MCF 10A (cell line): ENCODE data around the gene WFDC1. TPM values are rescaled to one million over a fixed set of nuclear protein-coding genes. Genes with fewer than 3 reads are reported as not detected.

Source experiments
- BruUV-seq: library from RNA; stranded (reverse); fragments of 400-500 nt; replicated peaks from 2 replicates; lab custom pipeline; 2021; lab: Mats Ljungman, UMichigan
- CTCF ChIA-PET: fragments of 300-600 bp; sonication (Branson Sonifier 250); formaldehyde crosslinking; extraction: SDS; loops from one replicate; lab custom pipeline; 2021; ENCODE audit warnings: antibody characterized with exemption, inconsistent platforms; lab: Yijun Ruan, JAX
- POLR2A ChIA-PET: fragments of 300-600, 350-650 bp; sonication (Branson Sonifier 250); formaldehyde crosslinking; extraction: SDS; loops from one replicate; lab custom pipeline; 2020; ENCODE audit warnings: antibody characterized with exemption, inconsistent platforms; lab: Yijun Ruan, JAX
- DNase-seq: peaks from one replicate; pipeline ENCODE4 v3.0.0-alpha.2; 2018; ENCODE audit not compliant: unreplicated experiment
- H3K27ac Mint-ChIP-seq: one replicate; pipeline ENCODE4 v1.8.0; 2022; ENCODE audit warnings: mild to moderate bottlenecking, low read depth, mixed read lengths; ENCODE audit not compliant: unreplicated experiment
- H3K27me3 Mint-ChIP-seq: one replicate; pipeline ENCODE4 v1.8.0; 2022; ENCODE audit warnings: mixed read lengths; ENCODE audit not compliant: insufficient read depth, unreplicated experiment
- H3K36me3 Mint-ChIP-seq: one replicate; pipeline ENCODE4 v1.8.0; 2022; ENCODE audit warnings: mild to moderate bottlenecking, moderate library complexity, mixed read lengths; ENCODE audit not compliant: insufficient read depth, unreplicated experiment
- H3K4me1 Mint-ChIP-seq: one replicate; pipeline ENCODE4 v1.8.0; 2022; ENCODE audit warnings: mixed read lengths; ENCODE audit not compliant: insufficient read depth, unreplicated experiment
- H3K4me3 Mint-ChIP-seq: one replicate; pipeline ENCODE4 v1.8.0; 2022; ENCODE audit warnings: mild to moderate bottlenecking, moderate library complexity, mixed read lengths; ENCODE audit not compliant: unreplicated experiment
- H3K9me3 Mint-ChIP-seq: one replicate; pipeline ENCODE4 v1.8.0; 2022; ENCODE audit warnings: mixed read lengths; ENCODE audit not compliant: unreplicated experiment
- intact Hi-C: fragments of 100-400 bp; cut with micrococcal nuclease; formaldehyde crosslinking; loops from 2 replicates; pipeline ENCODE4 v1.14.1; 2022
- total RNA-seq: library from RNA; stranded (reverse); gene quantifications from 2 replicates; pipeline ENCODE4 v1.2.3, GENCODE V29; 2022
- TF ChIP-seq, protein P1 (sequence below): fragments of 200-600 bp; IDR thresholded peaks from one replicate; pipeline ENCODE4 v1.8.0; 2022; ENCODE audit warnings: antibody characterized with exemption, mild to moderate bottlenecking; ENCODE audit not compliant: unreplicated experiment

Gene WFDC1
- total RNA-seq, 1 experiment from 2014 or later, result not detected

DNA sequence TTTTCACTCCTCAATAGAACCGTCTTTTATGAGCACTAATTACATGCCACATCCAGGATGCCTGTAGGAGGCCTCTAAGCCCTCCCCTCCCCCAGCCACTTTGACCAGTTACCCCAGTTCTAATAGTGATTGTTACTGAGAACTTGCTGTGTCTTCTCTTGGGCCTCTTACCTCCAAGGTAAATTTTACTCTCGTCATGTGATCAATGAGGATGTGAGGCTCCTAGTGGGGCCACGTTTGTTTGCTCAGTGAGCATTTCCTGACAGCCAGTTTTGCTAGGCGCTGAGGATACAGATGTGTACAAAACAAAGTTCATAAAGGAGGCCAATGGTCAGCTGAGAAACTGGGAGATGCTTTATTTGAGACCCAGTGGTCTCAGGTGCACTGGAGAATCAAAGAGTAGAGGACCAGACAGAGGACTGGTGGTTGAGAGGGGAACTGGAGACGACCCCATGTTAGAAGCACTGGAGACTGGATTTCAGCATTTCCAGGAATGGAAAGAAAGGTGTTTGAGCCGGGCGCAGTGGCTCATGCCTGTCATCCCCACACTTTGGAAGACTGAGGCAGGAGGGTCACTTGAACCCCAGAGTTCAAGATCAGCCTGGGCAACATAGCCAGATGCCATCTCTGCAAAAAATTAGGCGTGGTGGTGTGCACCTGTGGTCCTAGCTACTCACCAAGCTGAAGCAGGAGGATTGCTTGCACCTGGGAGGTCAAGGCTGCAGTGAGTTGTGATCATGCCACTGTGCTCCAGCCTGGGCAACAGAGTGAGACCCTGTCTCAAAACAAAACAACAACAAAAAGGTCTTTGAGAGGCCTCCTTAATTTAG lies 76.3 kb downstream of the WFDC1 start:
- intact Hi-C loops, result no loop called here
- Mint-ChIP-seq H3K4me1 (no peaks in the 10 kb centered on the region), H3K27me3 (peaks cover 67% of the 10 kb centered on the region), H3K4me3 (no peak overlapping the region), H3K27ac (no peak overlapping the region), H3K9me3 (no peaks in the 10 kb centered on the region), H3K36me3 (no peaks in the 10 kb centered on the region)
- BruUV-seq, result no TSS peak
- no peak for DNase-seq
- TF ChIP-seq, protein P1, sequence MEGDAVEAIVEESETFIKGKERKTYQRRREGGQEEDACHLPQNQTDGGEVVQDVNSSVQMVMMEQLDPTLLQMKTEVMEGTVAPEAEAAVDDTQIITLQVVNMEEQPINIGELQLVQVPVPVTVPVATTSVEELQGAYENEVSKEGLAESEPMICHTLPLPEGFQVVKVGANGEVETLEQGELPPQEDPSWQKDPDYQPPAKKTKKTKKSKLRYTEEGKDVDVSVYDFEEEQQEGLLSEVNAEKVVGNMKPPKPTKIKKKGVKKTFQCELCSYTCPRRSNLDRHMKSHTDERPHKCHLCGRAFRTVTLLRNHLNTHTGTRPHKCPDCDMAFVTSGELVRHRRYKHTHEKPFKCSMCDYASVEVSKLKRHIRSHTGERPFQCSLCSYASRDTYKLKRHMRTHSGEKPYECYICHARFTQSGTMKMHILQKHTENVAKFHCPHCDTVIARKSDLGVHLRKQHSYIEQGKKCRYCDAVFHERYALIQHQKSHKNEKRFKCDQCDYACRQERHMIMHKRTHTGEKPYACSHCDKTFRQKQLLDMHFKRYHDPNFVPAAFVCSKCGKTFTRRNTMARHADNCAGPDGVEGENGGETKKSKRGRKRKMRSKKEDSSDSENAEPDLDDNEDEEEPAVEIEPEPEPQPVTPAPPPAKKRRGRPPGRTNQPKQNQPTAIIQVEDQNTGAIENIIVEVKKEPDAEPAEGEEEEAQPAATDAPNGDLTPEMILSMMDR, result no peak
- ChIA-PET CTCF (no interaction called here), POLR2A (no interaction called here)

DNA sequence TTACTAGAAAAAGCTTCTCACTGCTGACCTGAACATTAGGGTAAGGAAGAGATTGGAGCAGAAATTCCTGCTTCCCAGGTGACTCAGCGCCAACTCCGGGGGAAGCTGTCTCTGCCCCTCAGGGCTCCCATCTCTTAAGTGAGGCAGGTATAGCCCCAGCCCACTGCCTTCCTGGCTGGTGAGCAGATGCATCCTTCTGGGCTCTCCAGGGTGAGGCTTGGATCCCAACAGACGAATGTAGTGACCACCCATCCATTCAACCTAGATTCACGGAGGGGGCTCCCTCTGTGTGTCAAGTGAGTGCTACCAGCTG lies 76.8 kb downstream of the WFDC1 start:
- no peak for DNase-seq
- Mint-ChIP-seq H3K27ac (no peak overlapping the region), H3K9me3 (no peaks in the 10 kb centered on the region), H3K4me1 (no peaks in the 10 kb centered on the region), H3K27me3 (peaks cover 70% of the 10 kb centered on the region), H3K4me3 (no peak overlapping the region), H3K36me3 (no peaks in the 10 kb centered on the region)
- ChIA-PET POLR2A (no interaction called here), CTCF (no interaction called here)
- intact Hi-C loops, result no loop called here
- no TSS peak for BruUV-seq
- TF ChIP-seq, protein P1, result no peak

DNA sequence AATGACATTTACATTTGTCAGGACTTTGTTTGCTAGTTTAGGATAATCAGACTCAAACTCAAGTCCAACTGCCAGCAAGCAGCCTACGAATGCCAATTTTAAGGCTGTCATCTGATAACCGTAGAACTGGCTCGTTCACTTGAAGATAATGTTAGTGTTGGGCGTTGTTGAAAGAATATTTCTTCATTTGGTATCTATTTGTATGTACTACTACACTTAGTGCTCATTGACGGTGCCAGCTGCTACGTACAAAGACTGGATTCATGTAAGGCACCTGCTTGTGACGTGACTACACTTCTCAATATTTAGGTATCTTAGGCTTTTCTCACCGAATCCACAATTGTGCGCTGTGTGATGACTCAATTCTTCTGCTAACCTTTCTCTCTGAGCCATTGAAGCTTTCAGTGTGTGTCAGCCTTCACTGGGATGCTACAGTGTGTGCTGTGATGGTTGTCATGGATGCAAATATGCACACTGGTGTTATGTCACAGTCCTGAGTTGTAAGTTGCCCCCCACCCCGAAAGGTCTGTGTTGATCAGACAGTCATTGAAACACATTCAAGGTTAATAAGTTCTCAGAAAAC lies 79.3 kb downstream of the WFDC1 start:
- Mint-ChIP-seq H3K27me3 (peaks cover 69% of the 10 kb centered on the region), H3K27ac (no peak overlapping the region), H3K4me1 (no peaks in the 10 kb centered on the region), H3K36me3 (no peaks in the 10 kb centered on the region), H3K4me3 (no peak overlapping the region), H3K9me3 (no peaks in the 10 kb centered on the region)
- intact Hi-C loops, result no loop called here
- TF ChIP-seq, protein P1, result no peak
- DNase-seq, result no peak
- no TSS peak for BruUV-seq
- ChIA-PET POLR2A (no interaction called here), CTCF (interaction anchor here (0.6 to 0.8 kb wide), 2 partner anchors 17 to 23 kb away, joined by 3 to 5 read pairs; no protein-coding TSS in a partner anchor)

DNA sequence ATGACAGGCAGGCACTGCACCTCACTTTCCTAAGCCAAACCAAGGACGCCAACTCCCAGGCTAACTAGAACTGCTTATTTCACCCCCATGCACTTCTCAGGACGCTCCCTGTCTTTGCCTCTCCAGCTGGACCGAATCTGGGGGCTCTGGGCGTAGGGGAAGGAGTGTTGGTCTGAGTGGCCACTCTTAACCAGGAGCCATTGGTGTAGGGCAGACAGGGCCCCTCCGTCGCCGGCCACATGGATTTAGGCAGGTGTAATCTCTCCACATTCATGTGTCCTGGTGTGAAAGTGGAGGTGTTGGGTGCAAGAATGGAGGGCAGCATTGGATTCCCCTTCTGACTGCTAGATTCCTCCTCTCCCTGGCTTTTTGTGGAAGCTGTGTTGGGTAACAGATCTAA lies 83.4 kb downstream of the WFDC1 start:
- no peak for DNase-seq
- Mint-ChIP-seq H3K9me3 (no peaks in the 10 kb centered on the region), H3K27me3 (peaks cover 39% of the 10 kb centered on the region), H3K4me1 (no peaks in the 10 kb centered on the region), H3K36me3 (no peaks in the 10 kb centered on the region), H3K27ac (no peak overlapping the region), H3K4me3 (no peak overlapping the region)
- intact Hi-C loops, result no loop called here
- TF ChIP-seq, protein P1, result no peak
- BruUV-seq, result no TSS peak
- ChIA-PET POLR2A (interaction anchor here (1.0 kb wide), 1 partner anchor 9 kb away, joined by 4 read pairs; the partner anchor contains the start of gene ATP2C2), CTCF (interaction anchor here (0.6 to 1.1 kb wide), 2 partner anchors 102 to 291 kb away, joined by 3 to 5 read pairs; no protein-coding TSS in a partner anchor)
